Measurements from ENCODE around the gene CILP2. TPM values are rescaled to one million over a fixed set of nuclear protein-coding genes. Genes with fewer than 3 reads are reported as not detected.

CILP2 gene
- total and polyA plus RNA-seq, 2 experiments from 2014 or later = 4.0 to 21.6 TPM

GRCh38 chr19:19501798-19502197 is 36.3 kb upstream of the CILP2 start:
- H3K4me1 ChIP-seq (ENCODE audit: insufficient read depth) = no peaks in the 10 kb centered on the region
- no peak for TF ChIP-seq CTCF (conservative IDR thresholded peaks at IDR 0.05; ENCODE audit: low read depth in 2 of 2)
- TF ChIP-seq STAT1 (IDR thresholded peaks at IDR 0.05; ENCODE audit: unreplicated experiment) = no peak
- no peak for TF ChIP-seq EZH2 (IDR thresholded peaks at IDR 0.05; ENCODE audit: low read depth, unreplicated experiment)
- no peak for TF ChIP-seq CREB1 (CRISPR knock-in tag; IDR thresholded peaks at IDR 0.05; ENCODE audit: low read depth)
- TF ChIP-seq JUNB (IDR thresholded peaks at IDR 0.05; ENCODE audit: unreplicated experiment) = no peak
- TF ChIP-seq POLR2AphosphoS5 (IDR thresholded peaks at IDR 0.05; ENCODE audit: low read depth) = no peak
- TF ChIP-seq EZH2phosphoT487 (IDR thresholded peaks at IDR 0.05; ENCODE audit: unreplicated experiment) = no peak
- no peak for TF ChIP-seq NANOG (IDR thresholded peaks at IDR 0.05; ENCODE audit: borderline replicate concordance)
- no peak for TF ChIP-seq ZNF462 (CRISPR knock-in tag; IDR thresholded peaks at IDR 0.05)
- TF ChIP-seq ZNF331 (CRISPR knock-in tag; IDR thresholded peaks at IDR 0.05; ENCODE audit: low read depth) = no peak
- TF ChIP-seq ZNF114 (CRISPR knock-in tag; IDR thresholded peaks at IDR 0.05) = no peak
- TF ChIP-seq ETS1 (IDR thresholded peaks at IDR 0.05) = no peak
- no peak for TF ChIP-seq REST (IDR thresholded peaks at IDR 0.05; ENCODE audit: unreplicated experiment)
- H2AFZ ChIP-seq = no peak overlapping the region
- no peaks in the 10 kb centered on the region for H3K9me2 ChIP-seq (ENCODE audit: insufficient read depth)
- Mint-ChIP-seq H3K9me3 (no peaks in the 10 kb centered on the region), H3K27ac (no peak overlapping the region), H3K27me3 (ENCODE audit: insufficient read depth, low read depth, poor library complexity) (peaks cover 8% of the 10 kb centered on the region), H3K36me3 (ENCODE audit: low read depth) (peaks cover 76% of the 10 kb centered on the region), H3K4me1 (peaks cover 2% of the 10 kb centered on the region; the same call in 1 of the 3 replicates), H3K4me3 (no peak overlapping the region)
- H3K4me3 ChIP-seq = no peak overlapping the region
- H3K27me3 ChIP-seq (ENCODE audit: insufficient read depth) = no peaks in the 10 kb centered on the region
- no peaks in the 10 kb centered on the region for H3K79me2 ChIP-seq (replicated peaks; ENCODE audit: insufficient read depth)
- peaks cover 11% of the 10 kb centered on the region for H4K20me1 ChIP-seq (replicated peaks; ENCODE audit: insufficient read depth)
- no peak for ATAC-seq
- DNase-seq (ENCODE audit: low spot score) = no peak
- H3F3A ChIP-seq (replicated peaks; ENCODE audit: low read depth) = peaks cover 12% of the 10 kb centered on the region; the same call in 1 of the 2 replicates
- H3K27ac ChIP-seq (ENCODE audit: low read depth) = no peak overlapping the region
- no peak overlapping the region for H3K4me2 ChIP-seq
- peaks cover 12% of the 10 kb centered on the region; the same call in 1 of the 2 replicates for H3K36me3 ChIP-seq (ENCODE audit: insufficient read depth)

All from GM23338 (cell line).